Mucosa of stomach (tissue), 1 donor: Measurements from ENCODE around the gene WDTC1.
"Not testable (repeated sequence)": the region's sequence is repeated elsewhere in the genome, so short reads cannot be mapped to it uniquely, and the experiment has no call there.

Source experiments
- H3K27me3 ChIP-seq: one replicate; pipeline ENCODE4 v1.7.0; 2013; ENCODE audit warnings: mild to moderate bottlenecking, low read length; ENCODE audit not compliant: control insufficient read depth, insufficient read depth
- H3K36me3 ChIP-seq: one replicate; pipeline ENCODE4 v1.7.0; 2013; ENCODE audit warnings: low read length; ENCODE audit not compliant: control insufficient read depth, insufficient read depth
- H3K4me1 ChIP-seq: one replicate; pipeline ENCODE4 v1.7.0; 2013; ENCODE audit warnings: mild to moderate bottlenecking, low read length; ENCODE audit not compliant: control insufficient read depth, insufficient read depth
- H3K4me3 ChIP-seq: one replicate; pipeline ENCODE4 v1.7.0; 2013; ENCODE audit warnings: low read length
- H3K9ac ChIP-seq: one replicate; pipeline ENCODE4 v1.7.0; 2013; ENCODE audit warnings: mild to moderate bottlenecking, low read length, moderate library complexity
- H3K9me3 ChIP-seq: one replicate; pipeline ENCODE4 v1.7.0; 2013; ENCODE audit warnings: mild to moderate bottlenecking, low read length, moderate library complexity; ENCODE audit not compliant: control insufficient read depth
- donor health status: Pancreatic carcinoma.

The WDTC1 gene

GRCh38 chr1:27220702-27221497 lies 13.5 kb upstream of the WDTC1 start:
- not testable (repeated sequence) for H3K4me3 ChIP-seq, H3K36me3 ChIP-seq, H3K4me1 ChIP-seq, H3K9me3 ChIP-seq, H3K27me3 ChIP-seq, H3K9ac ChIP-seq

- Histone ChIP-seq H3K27me3 (no peaks in the 10 kb centered on the region), H3K4me3 (no peak overlapping the region), H3K4me1 (no peaks in the 10 kb centered on the region), H3K9ac (no peak overlapping the region), H3K9me3 (no peaks in the 10 kb centered on the region), H3K36me3 (no peaks in the 10 kb centered on the region)
Observed at GRCh38 chr1:27225621-27226020, 8.8 kb upstream of the WDTC1 start.

DNA sequence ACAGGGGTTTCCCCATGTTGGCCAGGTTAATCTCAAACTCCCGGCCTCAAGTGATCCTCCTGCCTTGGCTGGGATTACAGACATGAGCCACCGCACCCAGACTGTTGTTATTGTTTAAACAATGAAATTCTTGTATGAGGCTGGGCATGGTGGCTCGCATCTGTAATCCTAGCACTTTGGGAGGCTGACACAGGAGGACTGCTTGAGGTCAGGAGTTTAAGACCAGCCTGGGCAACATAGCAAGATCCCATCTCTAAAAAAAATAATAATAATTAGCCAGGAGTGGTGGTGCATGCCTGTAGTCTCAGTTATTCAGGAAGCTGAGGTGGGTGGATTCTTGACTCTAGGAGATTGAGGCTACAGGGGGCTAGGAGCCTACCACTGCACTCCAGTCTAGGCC lies 6.7 kb upstream of the WDTC1 start:
- Histone ChIP-seq H3K9me3 (no peaks in the 10 kb centered on the region), H3K4me1 (no peaks in the 10 kb centered on the region), H3K4me3 (no peak overlapping the region), H3K36me3 (no peaks in the 10 kb centered on the region), H3K9ac (no peak overlapping the region), H3K27me3 (no peaks in the 10 kb centered on the region)

DNA sequence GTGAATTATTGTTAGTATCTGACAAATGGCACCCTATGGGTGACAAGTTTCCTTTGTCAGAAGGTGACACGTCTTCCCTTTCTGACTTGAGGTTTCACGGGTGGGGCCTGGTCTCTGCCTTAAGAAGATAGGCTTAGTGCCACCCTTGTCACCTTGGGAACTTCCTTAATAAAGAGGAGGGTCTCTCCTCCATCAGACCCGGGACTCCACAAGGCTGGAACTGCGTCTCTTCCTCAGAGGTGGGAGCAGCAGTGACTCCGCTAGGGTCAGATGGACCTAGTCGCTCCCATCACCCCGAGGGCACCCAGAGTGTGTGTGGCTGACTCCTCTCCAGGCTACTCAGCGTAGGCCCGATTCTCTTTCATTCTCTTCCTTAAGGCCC lies 774 bp upstream of the WDTC1 start:
- Histone ChIP-seq H3K9me3 (no peaks in the 10 kb centered on the region), H3K4me1 (peaks cover 11% of the 10 kb centered on the region), H3K27me3 (no peaks in the 10 kb centered on the region), H3K36me3 (no peaks in the 10 kb centered on the region), H3K9ac (peak overlapping the region; percentile 22), H3K4me3 (no peak overlapping the region)

- no peaks in the 10 kb centered on the region for H3K36me3 ChIP-seq
- peaks cover 11% of the 10 kb centered on the region for H3K4me1 ChIP-seq
- peak overlapping the region; percentile 81 for H3K9ac ChIP-seq
- no peaks in the 10 kb centered on the region for H3K27me3 ChIP-seq
- no peaks in the 10 kb centered on the region for H3K9me3 ChIP-seq
- peak overlapping the region; percentile 67 for H3K4me3 ChIP-seq
Observed at GRCh38 chr1:27235827-27236226, 1.4 kb downstream of the WDTC1 start.

- H3K9me3 ChIP-seq: no peaks in the 10 kb centered on the region
- no peaks in the 10 kb centered on the region for H3K27me3 ChIP-seq
- H3K4me1 ChIP-seq: peaks cover 11% of the 10 kb centered on the region
- H3K4me3 ChIP-seq: no peak overlapping the region
- no peaks in the 10 kb centered on the region for H3K36me3 ChIP-seq
- H3K9ac ChIP-seq: no peak overlapping the region
Observed at GRCh38 chr1:27237112-27237511, 2.7 kb downstream of the WDTC1 start.

DNA sequence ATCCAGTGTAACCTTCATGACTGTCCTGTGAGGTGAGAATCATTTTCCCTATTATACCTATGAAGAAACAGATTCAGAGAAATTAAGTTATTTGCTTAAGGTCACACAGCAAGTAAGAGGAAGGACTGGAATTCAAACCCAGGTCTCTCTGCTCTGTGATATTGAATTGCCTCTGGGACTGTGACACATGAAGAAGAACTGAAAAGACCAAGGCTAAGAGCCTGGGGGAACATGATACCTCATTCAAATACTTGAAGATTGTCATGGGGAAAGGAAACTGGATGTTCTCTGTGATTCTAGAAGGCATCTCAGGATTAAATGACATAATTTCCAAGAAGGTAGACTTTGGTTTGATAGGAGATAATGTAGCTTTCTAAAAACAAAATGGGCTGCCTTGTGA lies 3.6 kb downstream of the WDTC1 start:
- peaks cover 11% of the 10 kb centered on the region for H3K4me1 ChIP-seq
- no peak overlapping the region for H3K4me3 ChIP-seq
- no peaks in the 10 kb centered on the region for H3K9me3 ChIP-seq
- H3K9ac ChIP-seq: no peak overlapping the region
- no peaks in the 10 kb centered on the region for H3K27me3 ChIP-seq
- H3K36me3 ChIP-seq: no peaks in the 10 kb centered on the region

GRCh38 chr1:27241677-27242076 lies 7.2 kb downstream of the WDTC1 start:
- H3K4me1 ChIP-seq: no peaks in the 10 kb centered on the region
- no peak overlapping the region for H3K4me3 ChIP-seq
- H3K27me3 ChIP-seq: no peaks in the 10 kb centered on the region
- H3K9me3 ChIP-seq: no peaks in the 10 kb centered on the region
- H3K9ac ChIP-seq: no peak overlapping the region
- H3K36me3 ChIP-seq: no peaks in the 10 kb centered on the region

- not testable (repeated sequence) for H3K9me3 ChIP-seq, H3K27me3 ChIP-seq, H3K36me3 ChIP-seq, H3K4me3 ChIP-seq, H3K9ac ChIP-seq, H3K4me1 ChIP-seq
Observed at GRCh38 chr1:27243665-27244064, 9.2 kb downstream of the WDTC1 start.

- Histone ChIP-seq H3K36me3 (no peaks in the 10 kb centered on the region), H3K9me3 (no peaks in the 10 kb centered on the region), H3K4me1 (no peaks in the 10 kb centered on the region), H3K4me3 (no peak overlapping the region), H3K27me3 (no peaks in the 10 kb centered on the region), H3K9ac (no peak overlapping the region)
Observed at GRCh38 chr1:27246194-27246593, 11.8 kb downstream of the WDTC1 start.

GRCh38 chr1:27253596-27253995 lies 19.2 kb downstream of the WDTC1 start:
- H3K4me1 ChIP-seq: peaks cover 4% of the 10 kb centered on the region
- no peak overlapping the region for H3K9ac ChIP-seq
- H3K9me3 ChIP-seq: no peaks in the 10 kb centered on the region
- H3K4me3 ChIP-seq: no peak overlapping the region
- H3K36me3 ChIP-seq: no peaks in the 10 kb centered on the region
- H3K27me3 ChIP-seq: no peaks in the 10 kb centered on the region

GRCh38 chr1:27255136-27255535 lies 20.7 kb downstream of the WDTC1 start:
- no peak overlapping the region for H3K4me3 ChIP-seq
- H3K27me3 ChIP-seq: no peaks in the 10 kb centered on the region
- no peaks in the 10 kb centered on the region for H3K36me3 ChIP-seq
- no peaks in the 10 kb centered on the region for H3K9me3 ChIP-seq
- H3K9ac ChIP-seq: no peak overlapping the region
- H3K4me1 ChIP-seq: peaks cover 4% of the 10 kb centered on the region

DNA sequence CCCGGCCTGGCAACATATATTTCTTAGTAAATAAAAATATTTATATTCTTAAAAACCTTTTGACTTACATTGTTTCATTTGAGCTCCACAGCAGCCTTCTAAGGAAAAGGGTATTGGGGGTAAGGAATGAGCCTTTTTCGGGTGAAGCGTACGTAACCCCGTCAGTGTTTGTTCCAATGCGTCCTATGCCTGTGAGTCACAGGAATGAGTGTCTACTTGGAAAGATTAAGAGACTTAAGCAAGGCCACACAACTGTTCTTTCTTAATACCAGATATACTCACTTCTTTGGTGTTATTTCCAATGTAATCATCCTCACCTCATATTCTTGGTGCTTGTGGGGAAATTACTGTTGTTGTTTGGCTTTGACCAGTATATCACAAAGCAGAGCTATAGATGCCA lies 22.7 kb downstream of the WDTC1 start:
- Histone ChIP-seq H3K9me3 (no peaks in the 10 kb centered on the region), H3K27me3 (no peaks in the 10 kb centered on the region), H3K4me3 (no peak overlapping the region), H3K4me1 (peaks cover 4% of the 10 kb centered on the region), H3K9ac (no peak overlapping the region), H3K36me3 (no peaks in the 10 kb centered on the region)
